ENCODE measurements around the gene GJB1.

The GJB1 gene

GRCh38 chrX:71215338-71215912 lies 7.6 kb upstream of the GJB1 start:
- no peak for DNase-seq

GRCh38 chrX:71216485-71216884 lies 6.5 kb upstream of the GJB1 start:
- DNase-seq: peak; percentile 17

- DNase-seq: no peak
Observed at GRCh38 chrX:71217298-71217697, 5.7 kb upstream of the GJB1 start.

DNA sequence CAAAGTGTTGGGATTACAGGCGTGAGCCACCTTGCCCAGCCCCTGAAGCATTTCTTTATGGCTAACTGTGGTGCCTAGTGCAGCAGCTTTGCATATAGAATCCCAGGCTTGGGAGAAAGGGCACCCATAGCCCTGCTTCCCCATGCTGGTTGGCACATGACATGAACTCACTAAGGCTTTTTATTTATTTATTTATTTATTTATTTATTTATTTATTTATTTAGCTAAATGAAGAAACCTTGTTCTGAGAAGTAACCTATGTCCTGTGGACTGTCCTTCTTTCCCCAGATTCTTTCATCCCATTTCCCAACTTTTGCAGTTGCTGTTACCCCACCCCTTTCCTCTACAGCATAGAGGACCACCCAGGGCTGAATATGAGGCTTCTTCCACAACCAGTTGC lies 1.9 kb upstream of the GJB1 start:
- DNase-seq: no peak

- no peak for DNase-seq
Observed at GRCh38 chrX:71224098-71224708, 1.2 kb downstream of the GJB1 start.

DNA sequence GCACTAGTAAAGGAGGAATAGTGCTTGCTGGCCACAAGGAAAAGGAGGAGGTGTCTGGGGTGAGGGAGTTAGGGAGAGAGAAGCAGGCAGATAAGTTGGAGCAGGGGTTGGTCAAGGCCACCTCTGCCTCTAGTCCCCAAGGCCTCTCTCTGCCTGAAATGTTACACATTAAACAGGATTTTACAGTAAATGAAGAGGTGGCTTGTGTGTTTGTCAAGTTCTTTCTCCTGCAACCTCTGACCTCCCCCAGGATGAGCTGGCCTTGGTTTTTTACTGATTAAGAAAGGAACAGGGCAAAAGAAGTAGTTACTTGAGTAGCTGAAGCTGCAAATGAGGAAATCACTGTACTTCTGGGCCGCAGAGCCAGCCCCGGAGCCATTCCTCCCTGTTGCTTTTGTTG lies 2.0 kb downstream of the GJB1 start:
- no peak for DNase-seq

DNA sequence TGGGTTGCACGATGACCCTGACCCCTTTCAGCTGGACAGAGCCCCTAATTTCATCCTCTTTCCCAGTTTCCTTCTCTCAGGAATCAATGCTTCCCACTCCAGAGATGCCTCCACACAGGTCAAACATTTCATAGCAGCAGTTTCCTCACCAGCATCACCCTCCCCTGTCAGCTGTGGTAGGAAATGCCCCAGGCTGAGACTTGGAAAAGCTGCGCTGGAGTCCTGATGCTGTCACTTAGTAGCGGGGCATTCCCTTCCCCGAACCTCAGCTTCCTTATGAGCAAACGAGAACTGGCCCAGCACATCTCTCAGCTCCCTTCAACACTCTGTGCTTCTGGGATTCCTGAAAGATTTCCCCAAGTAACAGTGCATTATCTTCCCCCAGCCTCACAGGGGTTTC lies 2.7 kb downstream of the GJB1 start:
- DNase-seq: no peak

GRCh38 chrX:71227370-71228062 lies 4.5 kb downstream of the GJB1 start:
- no peak for DNase-seq

DNA sequence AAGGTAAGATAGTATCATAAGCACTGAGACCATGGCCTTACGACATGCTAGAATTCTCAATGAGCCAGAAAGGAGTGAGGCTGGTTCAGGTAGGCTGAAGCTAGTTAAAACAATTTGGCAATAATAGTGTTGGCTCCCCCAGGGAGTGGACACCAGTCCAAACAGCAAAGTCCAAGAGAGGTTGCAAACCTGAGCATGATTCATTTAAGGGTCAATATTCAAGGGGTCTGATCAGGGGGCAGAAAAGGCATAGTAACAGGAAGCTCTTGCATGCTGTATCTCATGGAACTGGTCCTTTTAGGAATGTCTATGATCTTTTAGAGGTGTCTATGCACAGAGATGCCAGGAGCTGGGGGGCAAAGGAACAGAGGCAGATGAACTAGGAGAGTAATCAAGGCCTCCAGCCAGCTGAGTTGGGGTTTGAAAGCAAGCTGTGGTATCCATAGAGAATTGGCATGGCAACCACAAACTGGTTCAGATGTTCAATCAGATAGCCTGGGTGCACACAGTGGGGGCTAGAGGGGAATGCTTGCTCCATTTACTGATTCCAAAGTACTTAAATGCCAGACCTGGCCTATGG lies 5.1 kb downstream of the GJB1 start:
- no peak for DNase-seq

GRCh38 chrX:71235482-71235881 lies 12.5 kb downstream of the GJB1 start:
- DNase-seq: no peak

- no peak for DNase-seq
Observed at GRCh38 chrX:71236836-71237235, 13.8 kb downstream of the GJB1 start.

- DNase-seq: no peak
Observed at GRCh38 chrX:71239781-71240180, 16.8 kb downstream of the GJB1 start.

GRCh38 chrX:71241301-71241700 lies 18.3 kb downstream of the GJB1 start:
- no peak for DNase-seq

DNA sequence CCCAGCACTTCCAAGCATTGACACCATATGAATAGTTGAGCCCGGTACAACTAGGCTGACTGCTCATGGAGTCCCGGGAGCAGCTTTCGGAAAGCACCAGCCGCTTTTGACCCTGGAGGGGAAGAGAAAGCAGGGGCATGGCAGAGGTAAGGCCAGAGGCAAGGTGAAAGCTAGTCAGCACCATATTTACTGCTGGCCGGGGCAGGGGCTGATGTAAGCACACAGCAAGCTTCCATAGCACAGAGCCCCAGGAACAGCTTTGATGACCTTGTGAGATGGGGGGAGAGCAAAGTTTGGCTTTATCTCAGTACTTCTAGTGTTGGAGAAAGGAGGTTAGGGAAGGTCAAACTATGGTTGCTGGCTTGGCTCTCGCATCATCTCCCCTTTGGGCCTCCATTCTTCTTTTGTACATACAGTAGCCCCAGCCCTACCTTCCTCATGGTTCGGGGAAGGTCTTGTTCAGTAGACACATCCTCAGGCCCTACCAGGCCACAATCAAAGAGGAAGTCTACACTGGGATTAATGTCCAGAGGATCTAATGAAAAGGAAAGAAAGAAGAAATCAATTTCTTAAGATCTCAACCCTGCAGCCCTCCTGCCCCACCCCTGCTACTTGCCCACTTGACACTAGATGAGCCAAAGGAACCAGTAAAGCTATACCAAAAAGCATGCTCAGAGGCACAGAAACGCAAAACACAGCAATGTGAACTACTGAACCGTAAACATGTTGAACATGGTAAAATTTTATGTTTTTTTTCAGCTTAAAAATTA lies 21.5 kb downstream of the GJB1 start:
- DNase-seq: no peak

DNA sequence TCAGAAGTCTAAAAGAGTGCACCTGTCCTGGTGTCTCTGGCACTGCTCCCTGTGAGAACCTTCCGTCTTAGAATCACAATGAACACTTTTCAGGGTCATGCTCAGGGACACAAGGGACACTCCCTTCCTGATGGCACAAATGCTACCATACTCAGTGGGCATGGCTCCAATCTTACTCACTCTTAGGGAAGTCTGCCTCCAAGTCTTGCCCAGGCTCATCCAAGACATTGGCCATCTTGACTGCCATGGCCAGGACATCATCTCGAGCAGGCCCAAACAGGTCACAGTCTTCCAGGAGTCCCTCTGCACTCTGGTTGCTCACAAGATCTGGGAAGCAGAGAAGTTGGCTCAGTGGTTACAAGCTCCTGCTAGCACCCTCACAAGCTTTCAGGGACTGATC lies 22.1 kb downstream of the GJB1 start:
- no peak for DNase-seq

GRCh38 chrX:71250841-71251240 lies 27.8 kb downstream of the GJB1 start:
- DNase-seq: no peak

DNA sequence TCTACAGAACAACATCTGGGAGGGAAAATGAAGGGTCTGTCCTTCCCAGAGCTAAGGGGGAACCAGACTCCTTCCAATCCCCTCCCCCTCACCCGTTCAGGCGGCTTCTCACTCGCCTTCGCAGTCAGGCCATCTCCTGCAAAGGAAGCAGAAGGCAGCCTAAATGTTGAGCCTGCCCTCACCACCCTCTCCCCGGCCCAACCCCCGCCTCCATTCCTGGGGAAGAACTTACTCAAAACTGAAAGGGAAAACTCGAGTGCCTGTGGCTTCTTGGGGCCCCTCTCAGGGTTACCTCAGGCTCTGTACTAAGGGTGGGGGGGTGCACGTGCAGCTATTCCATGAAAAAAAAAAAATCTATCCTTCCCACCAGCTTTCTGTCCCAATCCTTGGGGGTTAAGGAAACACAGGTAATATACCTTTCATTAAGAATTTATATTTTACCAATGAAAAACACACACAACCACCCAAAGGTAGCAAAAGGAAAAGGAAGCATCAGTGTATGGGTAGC lies 28.5 kb downstream of the GJB1 start:
- no peak for DNase-seq

DNA sequence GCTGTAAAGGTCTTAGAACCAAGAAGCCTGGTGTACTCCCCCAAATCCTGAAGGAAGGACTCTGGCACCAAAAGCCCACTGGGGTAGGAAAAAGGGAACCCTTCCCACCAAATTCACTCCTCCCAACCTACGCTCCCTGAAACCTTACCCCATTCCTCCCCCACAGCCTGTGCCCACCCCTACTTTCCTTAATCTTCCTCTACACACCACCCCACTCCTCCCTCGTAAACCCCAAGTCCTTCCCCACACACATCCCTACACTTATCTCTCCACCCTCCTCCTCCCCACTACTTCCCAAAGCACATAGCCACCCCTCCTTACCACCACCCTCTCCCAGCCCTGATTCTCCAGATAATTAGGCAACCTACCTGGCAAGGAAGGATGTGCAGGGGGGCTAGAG lies 29.2 kb downstream of the GJB1 start:
- no peak for DNase-seq

DNA sequence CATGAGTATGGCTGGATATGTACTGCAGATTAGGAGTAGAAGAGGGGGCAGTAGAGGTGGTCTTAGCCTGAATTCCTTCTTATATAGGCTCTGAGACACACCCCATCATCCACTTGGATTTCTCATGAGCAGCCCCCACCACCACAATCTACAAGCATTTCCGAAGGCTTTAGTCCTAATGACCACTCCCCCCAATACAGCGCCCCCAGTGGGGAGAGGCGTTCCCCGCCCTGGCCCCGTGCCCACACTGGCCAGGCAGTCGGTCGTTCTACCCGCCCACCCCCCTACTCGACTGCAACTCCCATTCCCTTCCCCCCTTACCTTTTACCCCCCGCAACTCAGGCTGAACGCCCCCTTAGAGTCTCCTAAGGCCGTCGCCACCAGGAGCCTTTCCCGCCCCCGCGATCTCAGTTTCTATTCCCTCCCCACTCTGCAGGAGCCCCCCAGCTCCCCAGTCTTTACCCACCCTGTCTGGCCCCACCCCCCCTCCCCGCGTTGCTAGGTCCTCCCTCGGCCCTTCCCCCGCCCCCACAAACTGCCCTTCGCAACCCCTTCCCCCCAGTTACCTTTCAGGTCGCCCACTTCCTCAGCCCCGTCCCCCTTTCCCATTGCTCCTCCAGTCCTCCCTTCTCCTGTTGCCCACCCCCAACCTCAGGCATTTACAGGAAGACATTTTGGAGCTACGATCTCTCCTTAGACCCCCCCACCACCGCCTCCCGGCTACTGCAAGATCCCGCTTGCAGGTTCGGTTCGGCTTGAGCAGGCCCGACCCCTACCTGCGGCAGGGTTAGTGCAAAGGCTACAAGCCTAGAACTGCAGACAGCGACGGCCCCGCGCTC lies 30.4 kb downstream of the GJB1 start:
- peak; percentile 79 for DNase-seq

- DNase-seq: peak; percentile 91
Observed at GRCh38 chrX:71254092-71254963, 31.3 kb downstream of the GJB1 start, which contains the start of gene ZMYM3. Gene ZMYM3 (minus strand): TSS chrX:71254140. CDS start chrX:71253255, 885 bp downstream.

GRCh38 chrX:71256051-71256450 lies 33.0 kb downstream of the GJB1 start:
- DNase-seq: no peak

Data from right hindlimb (tissue), 1 donor.